GM19035 (cell line): ENCODE data around the gene MACROD2.

ENCODE experiments used
- ATAC-seq: cut with Tn5 transposase; IDR thresholded peaks from one replicate; pipeline ENCODE4 v1.9.1; 2021; ENCODE audit not compliant: unreplicated experiment

Gene MACROD2

DNA sequence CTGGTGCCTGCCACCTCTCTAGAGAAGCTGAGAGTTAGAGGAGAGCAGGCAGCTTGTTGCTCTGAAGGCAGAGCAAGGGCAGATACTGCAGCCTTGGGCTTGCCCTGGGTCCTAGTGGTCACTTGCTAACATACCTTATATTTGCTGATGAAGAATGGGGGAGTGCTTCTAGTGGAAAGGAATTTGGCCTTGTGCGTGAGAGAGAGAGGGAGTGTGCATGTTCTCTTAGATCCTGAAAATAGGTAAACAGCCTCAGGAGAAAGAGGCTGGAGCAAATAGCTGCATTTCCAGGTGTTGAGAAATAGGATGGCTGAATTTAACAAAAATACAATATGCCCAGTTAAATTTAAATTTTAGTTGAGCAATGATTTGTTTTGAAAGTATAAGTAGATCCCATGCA, 1066.6 kb downstream of the MACROD2 start:
- no peak for ATAC-seq

DNA sequence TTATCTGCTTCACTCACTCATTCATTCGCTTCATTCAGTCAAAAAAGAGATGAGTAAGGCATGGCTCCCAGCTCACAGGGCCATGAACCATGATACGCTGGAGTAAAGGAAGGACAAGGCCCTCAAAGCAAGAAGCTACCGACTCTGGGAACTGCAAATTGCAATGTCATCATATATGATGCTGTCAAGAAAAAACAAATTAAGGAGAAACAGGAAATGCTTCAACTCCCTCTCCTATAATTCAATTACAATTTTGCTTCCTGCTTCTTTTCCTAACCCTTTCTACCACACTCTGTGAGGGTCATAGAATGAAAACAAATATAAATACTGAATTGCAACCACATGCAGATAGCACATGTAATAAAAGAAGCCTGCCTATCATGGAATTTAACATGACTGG, 1067.8 kb downstream of the MACROD2 start:
- no peak for ATAC-seq

DNA sequence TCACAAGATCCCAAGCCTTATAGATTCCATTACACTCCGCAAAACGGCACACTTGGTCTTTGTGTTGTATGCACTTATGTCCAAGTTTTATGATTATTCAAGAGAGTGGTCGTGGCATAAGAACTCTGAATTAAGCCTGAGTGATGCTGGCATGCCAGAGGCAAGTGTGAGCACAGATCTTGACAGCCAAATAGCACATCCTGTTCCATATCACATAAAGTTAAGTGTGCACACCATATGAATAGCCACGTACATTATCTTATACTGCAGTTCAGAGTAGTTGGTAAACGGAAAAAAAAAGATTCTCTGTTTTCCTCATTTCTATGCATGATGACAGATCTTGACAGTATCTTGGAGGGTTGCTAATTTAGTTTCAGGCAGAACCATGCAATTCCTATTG, 1069.4 kb downstream of the MACROD2 start:
- no peak for ATAC-seq

DNA sequence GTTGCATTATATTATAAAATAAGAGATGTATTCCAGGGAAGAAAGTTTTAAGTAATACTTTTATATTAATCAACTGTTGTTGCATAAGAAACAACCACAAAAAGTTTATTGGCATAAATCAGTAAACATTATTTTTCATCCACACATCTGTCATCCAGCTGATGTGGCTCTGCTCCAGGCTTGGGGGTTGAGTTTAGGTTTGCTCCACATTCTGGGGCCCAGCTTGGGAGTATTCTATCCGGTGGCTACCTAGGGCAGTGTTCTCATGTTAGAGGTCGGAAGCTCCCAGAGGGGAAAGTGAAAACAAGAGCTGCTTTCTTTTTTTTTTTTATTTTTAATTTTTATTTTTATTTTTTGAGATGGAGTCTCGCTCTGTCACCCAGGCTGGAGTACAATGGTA, 1070.5 kb downstream of the MACROD2 start:
- ATAC-seq = no peak

DNA sequence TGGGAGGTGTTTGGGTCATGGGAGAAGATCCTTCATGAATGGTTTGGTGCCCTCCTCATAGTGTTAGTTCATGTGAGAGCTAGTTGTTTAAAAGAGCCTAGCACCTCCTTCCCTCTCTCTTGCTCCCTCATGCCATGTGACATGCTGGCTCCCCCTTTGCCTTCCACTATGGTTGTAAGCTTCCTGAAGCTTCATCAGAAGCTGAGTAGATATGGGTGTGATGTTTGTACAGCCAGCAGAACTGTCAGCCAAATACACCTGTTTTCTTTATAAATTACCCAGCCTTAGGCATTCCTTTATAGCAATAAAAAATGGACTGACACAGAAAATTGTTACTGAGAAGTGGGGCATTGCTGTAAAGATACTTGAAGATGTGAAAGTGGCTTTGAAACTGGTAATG, 1073.2 kb downstream of the MACROD2 start:
- no peak for ATAC-seq

DNA sequence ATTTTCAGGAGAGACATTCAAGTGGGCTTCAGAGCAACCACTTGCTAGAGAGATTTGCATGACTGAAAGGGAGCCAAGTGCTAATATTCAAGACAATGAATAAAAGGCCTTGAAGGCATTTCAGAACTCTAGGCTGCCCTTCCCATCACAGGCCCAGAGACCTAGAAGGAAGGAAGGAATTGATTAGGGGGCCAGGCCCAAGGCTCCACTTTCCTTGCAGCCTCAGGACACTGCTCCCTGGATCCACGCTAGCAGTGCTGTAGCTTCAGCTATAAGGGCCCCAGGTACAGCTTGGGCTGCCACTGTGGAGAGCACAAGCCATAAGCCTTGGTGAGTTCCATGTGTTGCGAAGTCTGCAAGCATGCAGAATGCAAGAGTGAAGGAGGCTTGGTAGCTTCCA, 1074.0 kb downstream of the MACROD2 start:
- ATAC-seq = no peak

DNA sequence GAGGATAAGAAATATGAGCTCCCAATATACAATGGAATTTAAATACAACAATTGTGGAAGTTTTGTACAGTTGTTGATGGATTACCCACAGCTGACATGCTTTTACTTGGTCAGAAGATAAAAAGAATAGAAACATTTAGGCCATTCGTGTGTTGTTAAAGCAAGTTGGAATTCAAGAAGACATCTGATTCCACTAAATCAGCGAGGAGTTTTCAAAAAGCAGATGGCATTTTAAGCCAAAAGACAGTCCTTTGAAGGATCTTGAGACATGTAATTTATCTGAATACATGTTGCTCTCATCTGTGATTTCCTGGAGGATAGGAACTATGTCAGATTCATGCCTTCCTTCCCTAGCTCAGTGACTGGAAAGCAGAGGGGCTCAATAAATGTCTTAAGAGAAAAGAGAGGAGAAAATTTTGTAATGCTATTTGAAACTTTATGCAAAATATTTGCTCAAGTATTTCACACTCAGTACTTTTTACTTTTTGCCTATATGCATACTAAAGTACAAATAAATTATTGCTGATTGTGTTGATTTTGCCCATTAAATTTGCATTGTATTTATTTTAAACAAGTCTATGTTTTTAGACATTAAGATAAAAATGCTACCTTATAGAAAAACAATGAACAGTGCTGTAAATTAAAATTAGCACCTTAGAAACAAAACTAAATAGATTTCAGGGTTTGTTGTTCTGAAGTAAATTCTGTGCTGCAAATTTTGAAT, 1075.9 kb downstream of the MACROD2 start:
- ATAC-seq = no peak

DNA sequence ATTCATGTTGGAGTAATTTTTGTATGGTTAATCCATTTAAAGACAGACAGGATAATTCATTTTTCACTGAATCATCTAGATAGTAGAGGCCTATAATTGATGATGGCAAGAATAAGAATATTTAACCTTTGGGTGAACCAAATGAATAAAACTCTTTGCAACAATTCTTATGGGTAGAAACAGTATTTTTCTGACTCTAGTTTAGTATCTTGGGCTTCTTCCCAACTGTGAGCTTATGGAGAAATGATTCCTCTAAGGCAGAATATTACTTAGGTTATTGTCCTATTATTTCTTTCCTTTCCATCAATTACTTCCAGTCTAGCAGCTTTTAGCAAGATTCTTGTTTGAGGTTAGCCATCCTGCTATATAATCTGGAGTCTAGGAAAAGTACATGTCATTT, 1077.0 kb downstream of the MACROD2 start:
- no peak for ATAC-seq

DNA sequence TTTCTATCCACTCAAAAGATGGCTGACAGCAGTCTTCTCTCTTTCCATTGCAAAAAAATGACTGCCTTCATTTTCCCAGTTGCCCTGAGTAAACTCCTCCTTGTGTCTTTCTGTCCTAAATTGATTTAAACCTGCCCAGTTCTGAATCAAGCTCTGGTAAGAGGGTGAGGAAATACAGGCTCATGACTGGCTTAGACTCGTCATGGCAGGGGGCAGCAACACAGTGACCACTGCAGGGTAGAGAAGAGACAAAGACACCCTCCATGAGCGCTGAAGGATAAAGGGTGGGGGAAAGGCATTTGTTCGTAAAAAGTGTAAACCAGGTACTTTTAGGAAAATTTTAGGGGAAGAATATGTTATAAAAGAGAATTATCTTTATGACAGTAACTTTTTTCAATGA, 1080.3 kb downstream of the MACROD2 start:
- no peak for ATAC-seq

DNA sequence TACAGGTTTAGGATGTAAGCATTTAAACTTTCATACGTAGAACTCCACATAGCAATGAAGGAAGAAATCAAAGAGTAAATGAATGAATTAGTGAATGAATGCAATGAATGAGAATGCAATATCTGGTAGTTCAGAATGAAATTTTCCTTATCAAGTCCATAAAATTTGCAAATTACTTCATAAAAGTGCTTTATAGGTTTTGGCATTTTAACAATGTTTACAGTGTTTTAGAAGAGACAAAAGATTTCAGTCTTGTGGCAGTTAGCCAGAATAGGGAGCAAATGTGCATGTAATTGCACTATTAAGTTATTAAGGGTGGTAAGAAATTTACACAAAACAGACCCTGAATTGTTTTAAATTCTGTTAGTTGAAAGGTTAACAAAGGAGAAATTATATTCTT, 1081.5 kb downstream of the MACROD2 start:
- ATAC-seq = no peak

DNA sequence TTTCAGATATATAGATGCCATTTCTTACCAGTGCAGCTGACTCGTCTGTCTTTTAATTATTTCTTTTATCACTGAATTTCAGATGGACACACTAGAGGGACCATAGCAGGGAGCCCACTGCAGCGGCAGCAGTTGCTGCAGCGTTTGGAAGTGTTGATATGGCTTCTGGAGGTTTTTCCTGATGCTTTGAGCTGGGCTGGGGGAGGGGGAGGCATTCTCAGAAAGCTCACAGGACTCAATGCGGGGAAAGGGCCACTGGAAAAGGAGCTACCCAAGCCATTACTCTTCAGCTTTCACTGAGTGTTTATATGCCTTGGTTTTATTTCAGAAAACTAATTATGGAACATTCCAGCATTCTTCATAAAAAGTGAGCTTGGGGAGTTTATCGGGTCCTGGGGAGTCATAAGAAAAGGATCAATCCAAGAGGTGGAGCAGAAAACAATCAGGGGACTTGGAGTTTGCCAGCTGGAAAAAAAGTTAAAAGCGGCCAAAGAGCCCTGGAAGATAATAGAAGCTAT, 1082.5 kb downstream of the MACROD2 start:
- ATAC-seq = no peak

DNA sequence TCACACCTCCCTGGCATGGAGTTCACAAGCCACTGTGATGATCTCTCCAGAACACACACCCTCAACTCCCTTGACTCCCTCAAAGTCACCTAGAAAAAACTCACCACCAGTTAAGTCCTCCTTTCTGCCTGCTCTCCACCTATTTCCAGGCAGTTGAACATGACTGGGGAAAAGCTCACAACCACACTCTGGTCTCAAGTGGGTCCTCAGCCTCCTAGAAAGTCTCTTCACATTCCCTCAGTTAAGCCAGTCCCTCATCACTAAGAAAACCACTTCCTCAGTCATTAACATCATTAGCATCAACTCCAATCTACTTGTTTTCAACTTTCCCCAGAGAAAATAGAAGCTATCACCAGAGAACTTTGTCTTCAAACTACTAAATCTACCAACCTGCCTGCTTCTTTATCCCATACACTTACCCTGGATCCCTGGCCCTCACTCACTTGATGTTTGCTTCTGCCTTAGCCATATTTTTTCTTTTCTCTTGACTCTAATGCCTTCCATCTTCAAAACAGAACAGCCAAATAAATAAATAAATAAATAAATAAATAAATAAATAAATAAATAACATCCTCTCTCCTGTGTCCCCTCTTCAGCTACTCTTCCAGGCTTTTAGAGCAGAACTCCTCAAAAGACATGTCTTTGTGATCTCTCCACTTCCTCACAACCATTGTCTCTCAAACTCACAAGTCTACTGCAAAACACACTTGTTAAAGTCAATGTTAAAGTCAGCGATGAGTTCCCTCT, 1084.5 kb downstream of the MACROD2 start:
- ATAC-seq = no peak

DNA sequence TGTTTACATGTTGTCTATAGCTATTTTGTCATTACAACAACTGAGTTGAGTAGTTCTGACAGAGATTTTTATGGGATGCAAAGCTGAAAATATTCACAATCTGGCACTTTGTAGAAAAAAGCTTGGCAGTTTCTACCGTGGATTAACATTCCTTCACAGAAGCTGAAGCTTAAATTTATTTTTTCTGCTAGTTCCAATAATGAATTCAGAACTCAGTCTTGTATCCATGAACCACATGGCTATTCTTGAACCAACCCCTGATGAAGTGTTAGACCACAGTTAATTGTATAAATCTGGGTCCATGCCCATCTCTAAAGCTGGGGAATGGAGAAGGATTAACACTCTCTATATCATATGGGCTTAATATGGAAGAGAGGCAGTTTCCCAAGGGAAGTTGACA, 1085.9 kb downstream of the MACROD2 start:
- ATAC-seq = no peak

DNA sequence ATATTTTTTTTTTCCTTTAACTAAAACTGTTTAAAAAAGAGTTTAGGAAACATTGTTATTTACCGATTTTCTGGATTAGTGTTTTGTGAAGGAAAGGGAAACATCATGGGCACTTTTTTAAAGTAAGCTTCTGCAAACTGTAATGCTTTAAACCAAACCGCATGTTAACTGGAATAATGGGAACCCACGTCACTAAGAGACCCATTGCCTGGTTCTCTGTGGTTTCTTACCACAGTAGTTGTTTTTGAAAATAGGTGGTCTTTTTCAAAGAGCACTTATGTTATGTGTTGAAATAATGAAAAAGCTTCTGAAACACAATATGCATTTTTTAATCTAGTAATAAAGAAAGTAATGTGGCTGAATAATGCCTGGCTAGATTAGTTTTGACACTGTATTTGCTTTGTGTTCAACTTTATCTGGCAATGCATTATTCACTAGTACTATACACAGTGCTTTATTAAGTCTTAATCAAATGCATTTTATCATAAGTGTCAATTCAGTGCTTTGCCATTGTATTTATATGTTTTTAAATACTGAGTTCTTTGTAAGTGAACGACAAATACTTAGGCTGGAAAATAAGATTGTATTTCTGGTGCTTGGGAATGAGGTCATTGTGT, 1096.2 kb downstream of the MACROD2 start:
- ATAC-seq = no peak

DNA sequence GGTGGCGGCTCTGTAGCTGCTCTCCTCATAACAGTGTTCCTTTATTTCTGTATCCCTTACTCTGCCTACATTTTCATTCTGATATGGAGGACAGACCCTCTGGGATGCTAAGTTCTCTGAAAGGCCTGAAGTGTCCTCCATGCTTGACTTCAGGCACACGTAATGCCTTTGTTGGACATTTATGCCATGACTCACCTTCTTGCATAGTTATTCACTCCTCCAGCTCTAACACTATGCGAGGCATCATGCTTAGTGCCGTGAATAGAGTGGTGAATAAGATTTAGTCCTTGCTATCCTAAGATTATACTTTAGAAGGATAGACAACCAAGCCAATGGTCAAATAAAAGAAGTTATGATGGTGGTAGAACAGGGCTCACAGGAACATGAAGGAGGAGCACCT, 1103.0 kb downstream of the MACROD2 start:
- no peak for ATAC-seq

DNA sequence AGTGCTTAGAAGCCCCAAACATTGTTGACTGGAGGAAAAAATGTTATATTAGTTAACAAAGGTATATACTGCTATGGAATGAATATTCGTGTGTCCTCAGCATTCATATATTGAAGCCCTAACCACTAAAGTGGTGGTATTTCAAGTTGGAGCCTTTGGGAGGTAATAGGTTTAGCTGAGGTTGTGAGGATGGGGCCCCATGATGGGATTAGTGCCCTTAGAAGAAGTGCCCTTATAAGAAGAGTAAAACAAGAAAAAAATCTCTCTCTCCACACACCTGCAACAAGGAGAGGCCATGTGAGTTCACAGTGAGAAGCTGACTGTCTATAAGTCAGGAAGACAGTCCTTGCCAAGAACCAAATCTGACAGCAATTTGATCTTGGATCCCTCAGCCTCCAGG, 1103.8 kb downstream of the MACROD2 start:
- no peak for ATAC-seq

DNA sequence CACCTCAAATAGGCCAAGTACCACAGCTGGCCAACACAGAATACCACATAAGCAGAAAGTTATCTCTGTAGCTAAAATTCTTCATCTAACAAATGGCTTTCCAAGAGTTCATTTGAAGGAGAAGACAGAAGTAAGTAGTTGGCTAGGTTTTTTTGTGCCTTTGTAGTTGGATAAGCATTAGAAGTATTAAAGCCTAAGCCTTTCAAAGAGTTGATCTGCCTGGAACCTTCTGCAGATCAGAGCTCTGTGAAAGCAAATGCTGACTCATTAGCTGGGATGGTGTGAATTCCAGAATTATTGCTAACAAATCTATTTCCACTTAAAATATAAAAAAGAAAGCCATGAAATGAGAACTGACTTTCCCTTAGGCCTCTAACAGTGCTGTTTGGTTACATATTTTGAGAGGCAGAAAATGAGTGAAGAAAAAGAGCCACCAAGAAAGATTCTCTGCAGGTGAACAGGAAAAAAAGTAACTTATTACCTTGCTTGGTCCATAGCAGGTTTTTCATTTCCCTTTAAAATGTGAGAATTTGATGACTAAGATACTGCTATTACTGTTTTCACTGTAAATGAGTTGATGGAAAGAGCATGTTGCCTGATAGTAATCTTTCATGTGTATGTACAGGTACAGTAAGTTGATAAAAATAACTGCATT, 1105.3 kb downstream of the MACROD2 start:
- no peak for ATAC-seq

DNA sequence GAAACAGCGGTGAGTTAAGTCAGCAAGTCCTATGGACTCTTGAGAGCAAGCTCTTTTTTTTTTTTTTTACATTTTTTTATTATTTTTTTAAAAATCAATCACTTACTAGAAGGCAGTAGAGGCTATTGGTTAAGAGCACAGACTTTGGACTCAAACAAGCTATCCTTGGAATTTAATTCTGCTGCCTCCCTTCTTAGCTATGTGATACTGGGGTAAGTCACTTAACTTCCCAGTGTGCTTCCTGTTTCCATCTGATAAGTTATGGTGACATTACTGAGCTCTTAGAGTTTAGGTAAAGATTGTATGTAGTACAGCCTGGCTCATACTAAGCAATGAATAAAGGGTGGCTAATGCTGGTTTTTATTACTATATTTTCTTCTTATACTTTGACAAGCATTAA, 1112.6 kb downstream of the MACROD2 start:
- no peak for ATAC-seq

DNA sequence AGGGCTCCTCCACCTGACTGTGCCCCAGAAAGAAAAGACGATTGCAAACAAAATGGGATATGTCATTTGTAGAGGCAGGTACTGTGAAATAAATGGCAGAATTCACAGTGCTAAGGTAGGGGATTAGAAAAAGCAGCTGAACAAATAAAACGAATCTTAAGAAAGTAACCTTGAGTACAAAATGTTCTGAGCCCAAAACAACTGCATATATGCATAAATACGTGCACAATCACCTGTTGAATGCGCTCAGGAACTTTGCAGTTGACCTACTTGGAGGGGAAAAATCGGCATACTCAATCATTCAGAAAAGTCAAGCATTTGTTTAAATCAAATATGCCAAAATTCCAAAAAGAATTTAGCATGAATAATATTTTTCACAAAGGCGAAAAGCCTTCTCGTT, 1114.2 kb downstream of the MACROD2 start:
- no peak for ATAC-seq

DNA sequence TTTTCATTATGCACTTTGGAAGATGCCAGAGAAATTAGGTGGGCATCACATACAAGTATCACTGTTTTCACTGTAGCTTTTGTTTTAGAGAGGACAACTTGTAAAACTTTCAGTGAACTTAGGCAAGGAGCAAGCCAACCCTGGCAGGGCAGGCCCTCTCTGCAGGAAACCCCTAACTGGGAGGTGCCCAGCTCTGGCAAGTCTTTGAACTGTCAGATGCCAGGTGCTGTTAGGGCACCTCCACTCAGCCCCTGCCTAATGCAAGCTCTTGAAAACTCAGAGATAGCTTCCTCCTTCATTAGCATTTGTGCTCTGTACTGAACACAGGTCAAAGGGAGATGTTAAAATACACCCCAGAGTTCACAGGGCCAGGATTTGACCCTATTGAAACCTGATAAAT, 1116.3 kb downstream of the MACROD2 start:
- ATAC-seq = no peak

DNA sequence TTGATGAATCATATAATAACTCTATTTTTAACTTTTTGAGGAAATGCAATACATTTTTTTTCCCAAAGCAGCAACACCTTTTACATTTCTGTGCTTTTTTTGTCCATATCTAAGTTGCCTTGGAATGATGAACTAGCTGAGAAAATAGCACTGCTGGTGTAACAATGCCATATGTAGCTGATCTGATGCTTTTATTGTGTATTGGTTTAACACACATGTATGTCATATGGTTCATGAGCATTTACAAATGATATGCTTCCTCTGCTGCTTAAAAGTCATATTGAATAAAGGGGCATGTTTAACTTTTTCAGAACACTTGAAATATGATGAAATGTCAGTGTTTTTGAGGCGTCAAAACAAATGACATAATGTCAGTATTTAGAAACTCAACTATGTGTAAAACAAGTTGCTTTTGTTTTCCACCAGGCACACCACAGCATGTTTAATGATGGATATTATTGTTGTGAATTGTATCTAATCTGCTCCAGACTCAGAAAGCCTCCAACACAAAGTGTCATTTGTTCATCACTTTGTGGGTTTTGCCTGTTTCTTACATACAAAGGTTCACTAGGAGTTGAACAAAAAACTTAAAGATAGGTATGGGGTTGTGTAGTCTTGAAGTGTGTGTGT, 1117.9 kb downstream of the MACROD2 start:
- ATAC-seq = no peak
